Measurements from ENCODE around the gene PAXX.

Gene PAXX

GRCh38 chr9:137030006-137030405, 37.8 kb downstream of the PAXX start:
- Histone ChIP-seq H3K9me3 (ENCODE audit: low read length) (no peaks in the 10 kb centered on the region), H3F3A (ENCODE audit: insufficient read depth, low read length) (no peaks in the 10 kb centered on the region), H3K9me2 (ENCODE audit: low read depth, low read length) (no peaks in the 10 kb centered on the region), H3K4me1 (ENCODE audit: insufficient read depth, low read length, severe bottlenecking) (peaks cover 20% of the 10 kb centered on the region), H3K4me3 (ENCODE audit: low read depth, low read length, poor library complexity, severe bottlenecking) (no peak overlapping the region), H3K27ac (ENCODE audit: low read depth, low read length, poor library complexity, severe bottlenecking) (no peak overlapping the region), H4K20me1 (ENCODE audit: insufficient read depth, low read length) (no peaks in the 10 kb centered on the region), H3K9ac (ENCODE audit: low read length) (no peak overlapping the region), H3K4me2 (ENCODE audit: low read length) (no peak overlapping the region), H3K36me3 (ENCODE audit: insufficient read depth, low read length) (no peaks in the 10 kb centered on the region), H2AFZ (ENCODE audit: low read length) (no peak overlapping the region), H3K27me3 (ENCODE audit: insufficient read depth, low read length) (peaks cover 17% of the 10 kb centered on the region), H3K79me2 (ENCODE audit: insufficient read depth, low read length) (no peaks in the 10 kb centered on the region)
- TF ChIP-seq EZH2 (IDR thresholded peaks at IDR 0.05; ENCODE audit: borderline replicate concordance, low read length), result no peak
- TF ChIP-seq CTCF (IDR thresholded peaks at IDR 0.05; ENCODE audit: low read length), result no peak

GRCh38 chr9:137030538-137031527, 38.6 kb downstream of the PAXX start:
- Histone ChIP-seq H3K27me3 (ENCODE audit: insufficient read depth, low read length) (peaks cover 17% of the 10 kb centered on the region), H3K9me2 (ENCODE audit: low read depth, low read length) (no peaks in the 10 kb centered on the region), H3K36me3 (ENCODE audit: insufficient read depth, low read length) (no peaks in the 10 kb centered on the region), H3K79me2 (ENCODE audit: insufficient read depth, low read length) (no peaks in the 10 kb centered on the region), H4K20me1 (ENCODE audit: insufficient read depth, low read length) (no peaks in the 10 kb centered on the region), H3K9me3 (ENCODE audit: low read length) (no peaks in the 10 kb centered on the region), H3K9ac (ENCODE audit: low read length) (no peak overlapping the region), H3F3A (ENCODE audit: insufficient read depth, low read length) (no peaks in the 10 kb centered on the region), H3K27ac (ENCODE audit: low read depth, low read length, poor library complexity, severe bottlenecking) (no peak overlapping the region), H3K4me3 (ENCODE audit: low read depth, low read length, poor library complexity, severe bottlenecking) (no peak overlapping the region), H3K4me2 (ENCODE audit: low read length) (no peak overlapping the region), H2AFZ (ENCODE audit: low read length) (no peak overlapping the region), H3K4me1 (ENCODE audit: insufficient read depth, low read length, severe bottlenecking) (peaks cover 14% of the 10 kb centered on the region)
- TF ChIP-seq CTCF (IDR thresholded peaks at IDR 0.05; ENCODE audit: low read length) (no peak), EZH2 (IDR thresholded peaks at IDR 0.05; ENCODE audit: borderline replicate concordance, low read length) (no peak)

GRCh38 chr9:137031904-137032640, 39.9 kb downstream of the PAXX start, which contains the start of gene FUT7:
FUT7 (minus strand) TSS chr9:137032088; CDS start chr9:137031991, 97 bp downstream.
- Histone ChIP-seq H3F3A (ENCODE audit: insufficient read depth, low read length) (no peaks in the 10 kb centered on the region), H3K9me3 (ENCODE audit: low read length) (no peaks in the 10 kb centered on the region), H3K36me3 (ENCODE audit: insufficient read depth, low read length) (no peaks in the 10 kb centered on the region), H4K20me1 (ENCODE audit: insufficient read depth, low read length) (no peaks in the 10 kb centered on the region), H3K9ac (ENCODE audit: low read length) (no peak within 1 kb of the TSS), H3K4me2 (ENCODE audit: low read length) (no peak within 1 kb of the TSS), H2AFZ (ENCODE audit: low read length) (no peak within 1 kb of the TSS), H3K9me2 (ENCODE audit: low read depth, low read length) (no peaks in the 10 kb centered on the region), H3K27me3 (ENCODE audit: insufficient read depth, low read length) (peaks cover 15% of the 10 kb centered on the region), H3K4me1 (ENCODE audit: insufficient read depth, low read length, severe bottlenecking) (peaks cover 10% of the 10 kb centered on the region), H3K4me3 (ENCODE audit: low read depth, low read length, poor library complexity, severe bottlenecking) (no peak within 1 kb of the TSS), H3K27ac (ENCODE audit: low read depth, low read length, poor library complexity, severe bottlenecking) (no peak within 1 kb of the TSS), H3K79me2 (ENCODE audit: insufficient read depth, low read length) (no peaks in the 10 kb centered on the region)
- TF ChIP-seq CTCF (IDR thresholded peaks at IDR 0.05; ENCODE audit: low read length), result no peak
- TF ChIP-seq EZH2 (IDR thresholded peaks at IDR 0.05; ENCODE audit: borderline replicate concordance, low read length), result no peak

Data from OCI-LY1 (cell line).